NCI-H146 (cell line): ENCODE results near the gene USP26.
"Not testable (repeated sequence)": the region's sequence is repeated elsewhere in the genome, so short reads cannot be mapped to it uniquely, and the experiment has no call there.

Experiments
- DNase-seq: peaks from one replicate; lab custom pipeline; 2025; lab: John Stamatoyannopoulos, UW

USP26 gene

GRCh38 chrX:133033010-133033409 is 63.9 kb downstream of the USP26 start:
- no peak for DNase-seq

- no peak for DNase-seq
Observed at GRCh38 chrX:133018229-133018628, 78.7 kb downstream of the USP26 start.

- DNase-seq: no peak
Observed at GRCh38 chrX:133007458-133007857, 89.5 kb downstream of the USP26 start.

GRCh38 chrX:133005616-133006015 is 91.3 kb downstream of the USP26 start:
- no peak for DNase-seq

- DNase-seq: peak; percentile 2
Observed at GRCh38 chrX:133005042-133005441, 91.9 kb downstream of the USP26 start.

- no peak for DNase-seq
Observed at GRCh38 chrX:132999209-132999608, 97.7 kb downstream of the USP26 start.

GRCh38 chrX:132990835-132991234 is 106.1 kb downstream of the USP26 start:
- DNase-seq: no peak

GRCh38 chrX:132986556-132986955 is 110.4 kb downstream of the USP26 start:
- no peak for DNase-seq

GRCh38 chrX:132984058-132984650 is 112.8 kb downstream of the USP26 start:
- no peak for DNase-seq

GRCh38 chrX:132983496-132983895 is 113.4 kb downstream of the USP26 start:
- DNase-seq: no peak

- DNase-seq: not testable (repeated sequence)
Observed at GRCh38 chrX:132980035-132980434, 116.9 kb downstream of the USP26 start.
